Lower lobe of right lung (tissue), 2 donors: ENCODE data around the gene NOB1. TPM values are rescaled to one million over a fixed set of nuclear protein-coding genes. Genes with fewer than 3 reads are reported as not detected.

Source experiments
- ATAC-seq, 2 donors: fragments of 200-7000 bp; cut with Tn5 transposase; one replicate each; pipeline ENCODE4 v1.9.1; 2020 to 2022; ENCODE audit warnings: mild to moderate bottlenecking in 2 of 2, moderate library complexity in 2 of 2
- DNase-seq: peaks from one replicate; pipeline ENCODE4 v3.0.0-alpha.2; 2020
- H3K27ac ChIP-seq: fragments of 200-600 bp; one replicate; pipeline ENCODE4 v1.8.0; 2022
- H3K27me3 ChIP-seq: fragments of 200-600 bp; one replicate; pipeline ENCODE4 v1.8.0; 2022; ENCODE audit warnings: low read depth
- H3K36me3 ChIP-seq: fragments of 200-600 bp; one replicate; pipeline ENCODE4 v1.8.0; 2022; ENCODE audit warnings: mild to moderate bottlenecking
- H3K4me1 ChIP-seq: fragments of 200-600 bp; one replicate; pipeline ENCODE4 v1.8.0; 2022
- H3K4me3 ChIP-seq: fragments of 200-600 bp; one replicate; pipeline ENCODE4 v1.8.0; 2022; ENCODE audit warnings: mild to moderate bottlenecking
- H3K9me3 ChIP-seq: fragments of 200-600 bp; one replicate; pipeline ENCODE4 v1.8.0; 2022
- intact Hi-C: fragments of 100-400 bp; cut with DNase I; formaldehyde crosslinking; loops from one replicate; pipeline ENCODE4 v1.11.0; 2022
- total RNA-seq: library from RNA; stranded (reverse); fragmentation: NEBNext Ultra II Directional; extraction: Animal tissue kit (Norgen Biotek cat#: 25700); gene quantifications from one replicate; pipeline ENCODE4 v1.2.1, GENCODE V29; 2021
- TF ChIP-seq, protein P1 (sequence below): fragments of 200-600 bp; IDR thresholded peaks from one replicate; pipeline ENCODE4 v1.8.0; 2022; ENCODE audit warnings: antibody characterized with exemption, mild to moderate bottlenecking
- donor health status: DM: no; HTN: yes; CAD: no; lungs with severe emphysema.

Gene NOB1
- total RNA-seq, 1 donor from 2014 or later, result 30.3 TPM

DNA sequence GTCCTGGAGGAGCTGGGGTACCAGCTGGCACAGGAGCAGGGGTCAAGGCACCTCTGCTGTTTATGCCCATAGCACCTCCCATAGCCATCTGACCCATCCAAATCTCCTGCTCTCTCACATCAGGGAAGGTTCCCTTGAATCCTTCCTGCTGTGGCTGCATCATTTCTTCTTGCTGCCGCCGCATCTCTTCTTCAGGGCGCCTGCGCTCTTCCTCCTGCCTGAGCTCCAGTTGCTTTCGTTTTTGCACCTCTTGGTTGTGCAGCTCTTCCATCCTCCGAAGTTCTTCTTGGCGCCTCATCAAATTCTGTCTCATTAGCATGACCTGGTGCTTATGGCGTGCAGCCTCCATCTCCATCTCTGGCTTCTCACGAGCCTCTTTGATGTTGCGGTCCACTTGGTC, 2.0 kb upstream of the NOB1 start:
- Histone ChIP-seq H3K27ac (no peak overlapping the region), H3K9me3 (no peaks in the 10 kb centered on the region), H3K27me3 (no peaks in the 10 kb centered on the region), H3K4me3 (no peak overlapping the region), H3K4me1 (peaks cover 24% of the 10 kb centered on the region), H3K36me3 (peaks cover 11% of the 10 kb centered on the region)
- ATAC-seq, result no peak
- no peak for DNase-seq
- intact Hi-C loops, result no loop called here
- TF ChIP-seq, protein P1, sequence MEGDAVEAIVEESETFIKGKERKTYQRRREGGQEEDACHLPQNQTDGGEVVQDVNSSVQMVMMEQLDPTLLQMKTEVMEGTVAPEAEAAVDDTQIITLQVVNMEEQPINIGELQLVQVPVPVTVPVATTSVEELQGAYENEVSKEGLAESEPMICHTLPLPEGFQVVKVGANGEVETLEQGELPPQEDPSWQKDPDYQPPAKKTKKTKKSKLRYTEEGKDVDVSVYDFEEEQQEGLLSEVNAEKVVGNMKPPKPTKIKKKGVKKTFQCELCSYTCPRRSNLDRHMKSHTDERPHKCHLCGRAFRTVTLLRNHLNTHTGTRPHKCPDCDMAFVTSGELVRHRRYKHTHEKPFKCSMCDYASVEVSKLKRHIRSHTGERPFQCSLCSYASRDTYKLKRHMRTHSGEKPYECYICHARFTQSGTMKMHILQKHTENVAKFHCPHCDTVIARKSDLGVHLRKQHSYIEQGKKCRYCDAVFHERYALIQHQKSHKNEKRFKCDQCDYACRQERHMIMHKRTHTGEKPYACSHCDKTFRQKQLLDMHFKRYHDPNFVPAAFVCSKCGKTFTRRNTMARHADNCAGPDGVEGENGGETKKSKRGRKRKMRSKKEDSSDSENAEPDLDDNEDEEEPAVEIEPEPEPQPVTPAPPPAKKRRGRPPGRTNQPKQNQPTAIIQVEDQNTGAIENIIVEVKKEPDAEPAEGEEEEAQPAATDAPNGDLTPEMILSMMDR, result no peak

DNA sequence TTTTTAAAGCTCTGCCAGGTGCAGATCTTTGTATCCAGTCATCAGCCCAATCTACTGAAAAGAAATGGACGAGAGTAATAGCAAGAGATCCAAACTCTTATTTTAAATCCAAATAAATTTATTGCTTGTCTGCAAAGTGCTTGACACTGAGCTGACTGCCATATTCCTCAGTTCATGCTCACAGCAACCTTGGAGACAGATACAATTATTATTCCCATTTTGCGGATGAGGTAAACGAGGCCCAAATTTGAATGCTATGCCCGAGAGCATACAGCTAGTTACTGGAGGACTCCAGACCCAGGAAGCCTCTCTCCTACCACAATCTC, 620 bp downstream of the NOB1 start:
- no peaks in the 10 kb centered on the region for H3K27me3 ChIP-seq
- peaks cover 37% of the 10 kb centered on the region for H3K36me3 ChIP-seq
- peak overlapping the region; percentile 73 for H3K4me3 ChIP-seq
- H3K4me1 ChIP-seq, result peaks cover 20% of the 10 kb centered on the region
- ATAC-seq, result no peak
- DNase-seq, result no peak
- no peaks in the 10 kb centered on the region for H3K9me3 ChIP-seq
- TF ChIP-seq, protein P1, result no peak
- intact Hi-C loops, result no loop called here
- H3K27ac ChIP-seq, result peak overlapping the region; percentile 77

DNA sequence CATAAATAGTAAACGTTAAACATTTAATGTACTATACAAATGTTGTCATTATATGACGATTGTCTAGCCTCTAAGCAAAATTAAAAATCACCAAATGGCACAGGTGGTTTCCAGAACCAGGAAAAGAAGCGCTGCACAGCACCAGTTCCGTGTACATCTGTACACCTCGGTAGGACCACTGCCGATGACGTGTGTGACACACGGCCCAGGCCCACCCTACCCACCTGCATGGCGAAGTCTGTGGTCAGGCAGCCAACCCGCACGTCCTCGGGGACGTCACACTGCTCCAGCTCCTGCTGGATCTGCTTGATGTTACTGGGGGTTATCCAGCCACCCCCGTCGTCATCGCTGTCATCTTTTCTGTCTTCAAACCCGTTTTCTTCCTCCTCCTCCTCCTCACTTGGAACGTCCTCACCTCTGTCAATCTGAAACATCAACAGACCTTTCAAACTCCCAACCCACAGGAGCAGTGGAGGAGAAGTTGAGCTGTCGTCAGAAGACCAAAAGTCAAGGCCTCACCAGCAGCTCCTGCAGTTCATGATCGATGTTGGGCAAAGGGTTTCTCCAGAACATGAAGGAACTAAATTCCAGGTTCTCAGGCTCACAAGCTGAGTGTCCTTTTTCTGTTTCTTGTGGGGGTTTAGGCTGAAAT, 5.9 kb downstream of the NOB1 start:
- Histone ChIP-seq H3K4me1 (peaks cover 16% of the 10 kb centered on the region), H3K36me3 (peaks cover 90% of the 10 kb centered on the region), H3K9me3 (no peaks in the 10 kb centered on the region), H3K27me3 (no peaks in the 10 kb centered on the region), H3K27ac (no peak overlapping the region), H3K4me3 (no peak overlapping the region)
- ATAC-seq, result peak in 1 of 2 donors; percentile 27
- TF ChIP-seq, protein P1, result no peak
- no peak for DNase-seq
- intact Hi-C loops, result no loop called here

DNA sequence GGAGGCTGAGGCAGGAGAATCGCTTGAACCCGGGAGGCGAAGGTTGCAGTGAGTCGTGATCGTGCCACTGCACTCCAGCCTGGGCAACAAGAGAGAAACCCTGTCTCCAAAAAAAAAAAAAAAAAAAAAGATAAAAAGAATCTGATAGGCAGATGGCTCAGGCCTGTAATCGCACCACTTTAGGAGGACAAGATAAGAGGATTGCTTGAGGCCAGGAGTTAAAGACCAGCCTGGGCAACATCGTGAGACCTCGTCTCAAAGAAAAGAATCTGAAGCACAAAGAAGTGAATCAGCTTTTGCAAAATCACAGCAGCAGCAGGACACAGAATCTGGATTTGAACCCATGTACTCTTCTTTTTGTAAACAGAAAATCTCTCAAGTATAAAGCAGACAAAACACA, 7.6 kb downstream of the NOB1 start:
- TF ChIP-seq, protein P1, result no peak
- Histone ChIP-seq H3K36me3 (peaks cover 100% of the 10 kb centered on the region), H3K4me3 (no peak overlapping the region), H3K9me3 (no peaks in the 10 kb centered on the region), H3K4me1 (no peaks in the 10 kb centered on the region), H3K27ac (no peak overlapping the region), H3K27me3 (no peaks in the 10 kb centered on the region)
- intact Hi-C loops, result no loop called here
- ATAC-seq (no peak), DNase-seq (no peak)

DNA sequence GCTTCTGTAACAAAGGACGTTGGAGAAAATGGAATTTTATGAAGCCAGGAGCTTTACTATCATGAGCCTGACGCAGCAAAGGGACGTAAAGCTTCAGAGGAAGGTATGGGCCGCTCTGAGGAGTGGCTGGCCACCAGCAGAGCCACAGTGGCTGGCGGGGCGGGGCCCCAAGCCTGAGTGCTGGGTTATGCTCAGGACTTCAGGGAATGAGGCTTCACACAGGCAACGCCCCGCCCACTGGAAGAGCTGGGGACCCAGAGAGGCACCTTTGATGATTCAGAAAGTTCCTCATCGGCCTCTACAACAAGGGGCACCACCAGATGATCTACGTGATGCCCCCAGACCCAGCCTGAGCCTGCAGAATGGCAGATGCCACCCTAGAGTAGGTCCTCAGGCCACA, 8.8 kb downstream of the NOB1 start:
- H3K9me3 ChIP-seq, result no peaks in the 10 kb centered on the region
- H3K27me3 ChIP-seq, result no peaks in the 10 kb centered on the region
- peaks cover 100% of the 10 kb centered on the region for H3K36me3 ChIP-seq
- no peak overlapping the region for H3K27ac ChIP-seq
- peaks cover 5% of the 10 kb centered on the region for H3K4me1 ChIP-seq
- H3K4me3 ChIP-seq, result no peak overlapping the region
- ATAC-seq (peak in 1 of 2 donors; percentile 50), DNase-seq (no peak)
- TF ChIP-seq, protein P1, result no peak
- intact Hi-C loops, result no loop called here
